CD4-positive, alpha-beta T cell (primary cell): ENCODE results near the gene ZBTB4. TPM values are rescaled to one million over a fixed set of nuclear protein-coding genes. Genes with fewer than 3 reads are reported as not detected.
A peak's percentile ranks its signal among the peaks of the same experiment; 100 is the strongest.

Experiments used
- ATAC-seq: fragments of 200-7000 bp; cut with Tn5 transposase; one replicate; pipeline ENCODE4 v1.10.0; 2022; ENCODE audit warnings: mild to moderate bottlenecking; ENCODE audit not compliant: poor library complexity
- CTCF ChIA-PET: fragments of 350-600 bp; sonication (Branson Sonifier 250); formaldehyde crosslinking; loops from one replicate; lab custom pipeline; 2021; ENCODE audit warnings: antibody characterized with exemption, inconsistent platforms; lab: Charles Lee
- POLR2A ChIA-PET: fragments of 350-600 bp; sonication (Branson Sonifier 250); formaldehyde crosslinking; loops from one replicate; lab custom pipeline; 2021; ENCODE audit warnings: antibody characterized with exemption, inconsistent platforms; lab: Charles Lee
- DNase-seq, 14 experiments: peaks; one replicate each; pipeline ENCODE4 v3.0.0-alpha.2; 2013 to 2020; ENCODE audit warnings: mixed read lengths in 2 of 14
- H3K27ac ChIP-seq, 2 donors: one replicate each; pipeline versions ENCODE4 v1.5.1 to v1.7.0; 2013; ENCODE audit warnings: low read length in 2 of 2, low read depth in 1 of 2, mild to moderate bottlenecking in 1 of 2
- H3K27me3 ChIP-seq, 2 experiments: 1 replicate in 1 of 2; 2 replicates in 1 of 2; pipeline versions ENCODE4 v1.6.1 to v1.7.0; 2013; ENCODE audit warnings: low read length in 2 of 2, control low read depth in 1 of 2, mild to moderate bottlenecking in 1 of 2, moderate library complexity in 1 of 2; ENCODE audit not compliant: insufficient read depth in 2 of 2, control insufficient read depth in 1 of 2
- H3K36me3 ChIP-seq: one replicate; pipeline ENCODE4 v1.6.1; 2013; ENCODE audit warnings: low read length, control low read depth; ENCODE audit not compliant: insufficient read depth
- H3K4me1 ChIP-seq: one replicate; pipeline ENCODE4 v1.6.1; 2013; ENCODE audit warnings: low read length, control low read depth; ENCODE audit not compliant: insufficient read depth
- H3K4me3 ChIP-seq: one replicate; pipeline ENCODE4 v1.5.1; 2013; ENCODE audit warnings: mild to moderate bottlenecking, low read length, moderate library complexity
- H3K9me3 ChIP-seq, 2 experiments: 1 replicate in 1 of 2; 2 replicates in 1 of 2; pipeline versions ENCODE4 v1.6.1 to v1.7.0; 2013; ENCODE audit warnings: low read length in 2 of 2, mild to moderate bottlenecking in 2 of 2, control low read depth in 1 of 2, moderate library complexity in 1 of 2; ENCODE audit not compliant: control insufficient read depth in 1 of 2, insufficient read depth in 1 of 2
- H3K27ac Mint-ChIP-seq: one replicate; pipeline ENCODE4 v1.8.0; 2020; ENCODE audit warnings: mixed read lengths
- H3K27me3 Mint-ChIP-seq: one replicate; pipeline ENCODE4 v1.8.0; 2021; ENCODE audit warnings: mixed read lengths
- H3K36me3 Mint-ChIP-seq: one replicate; pipeline ENCODE4 v1.8.0; 2021; ENCODE audit warnings: low read depth, mixed read lengths
- H3K4me1 Mint-ChIP-seq: one replicate; pipeline ENCODE4 v1.8.0; 2021; ENCODE audit warnings: low read depth, mixed read lengths
- H3K4me3 Mint-ChIP-seq: one replicate; pipeline ENCODE4 v1.8.0; 2020; ENCODE audit warnings: mild to moderate bottlenecking, mixed read lengths
- H3K9me3 Mint-ChIP-seq: one replicate; pipeline ENCODE4 v1.8.0; 2020; ENCODE audit warnings: mixed read lengths
- intact Hi-C, 2 experiments: fragments of 100-400 bp; cut with DNase I in 1 of 2; cut with micrococcal nuclease in 1 of 2; formaldehyde crosslinking; loops; one replicate each; pipeline versions ENCODE4 v1.15.1 to v1.9.0; 2023 to 2025; cut with DNase I, micrococcal nuclease
- total RNA-seq, 174 experiments: library from RNA in 2 of 174; stranded (reverse) in 2 of 174; gene quantifications; one replicate each; pipeline ENCODE4 v1.2.3 and lab custom pipeline; 2021 to 2026
- TF ChIP-seq, protein P1 (sequence below): fragments of 200-600 bp; IDR thresholded peaks from one replicate; pipeline ENCODE4 v1.8.0; 2022; ENCODE audit warnings: antibody characterized with exemption, mild to moderate bottlenecking

ZBTB4 gene
- total RNA-seq, 2 experiments from 2014 or later = 55.1 to 55.6 TPM

DNA sequence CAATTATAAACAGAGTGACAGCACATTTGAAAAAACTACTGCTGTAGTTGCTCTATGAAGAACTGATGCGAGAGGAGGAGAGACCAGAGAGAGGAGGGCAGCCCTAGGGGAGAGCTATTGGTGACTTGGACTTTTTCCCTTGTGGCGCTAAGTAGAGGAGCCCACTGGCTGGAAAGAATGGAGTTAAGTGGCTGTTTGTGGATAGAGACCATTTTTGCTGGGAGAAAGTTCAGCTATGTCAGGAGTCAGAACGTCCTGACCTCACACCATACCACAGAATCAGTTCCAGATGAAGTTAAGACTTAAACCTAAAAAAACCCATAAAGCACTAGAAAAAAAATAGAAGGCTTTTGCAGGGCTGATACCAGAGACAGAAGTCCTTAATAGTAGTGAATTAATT lies 6.8 kb upstream of the ZBTB4 start:
- Mint-ChIP-seq H3K4me1 (peaks cover 82% of the 10 kb centered on the region), H3K9me3 (no peaks in the 10 kb centered on the region), H3K27ac (peak overlapping the region; percentile 52), H3K4me3 (peak overlapping the region; percentile 72), H3K27me3 (no peaks in the 10 kb centered on the region), H3K36me3 (peaks cover 64% of the 10 kb centered on the region)
- Histone ChIP-seq H3K4me3 (peak overlapping the region; percentile 87), H3K27me3 (no peaks in the 10 kb centered on the region), H3K9me3 (no peaks in the 10 kb centered on the region), H3K27ac (peak overlapping the region in 1 of 2 donors; percentile 11), H3K4me1 (peaks cover 75% of the 10 kb centered on the region), H3K36me3 (peaks cover 7% of the 10 kb centered on the region)
- TF ChIP-seq, protein P1, sequence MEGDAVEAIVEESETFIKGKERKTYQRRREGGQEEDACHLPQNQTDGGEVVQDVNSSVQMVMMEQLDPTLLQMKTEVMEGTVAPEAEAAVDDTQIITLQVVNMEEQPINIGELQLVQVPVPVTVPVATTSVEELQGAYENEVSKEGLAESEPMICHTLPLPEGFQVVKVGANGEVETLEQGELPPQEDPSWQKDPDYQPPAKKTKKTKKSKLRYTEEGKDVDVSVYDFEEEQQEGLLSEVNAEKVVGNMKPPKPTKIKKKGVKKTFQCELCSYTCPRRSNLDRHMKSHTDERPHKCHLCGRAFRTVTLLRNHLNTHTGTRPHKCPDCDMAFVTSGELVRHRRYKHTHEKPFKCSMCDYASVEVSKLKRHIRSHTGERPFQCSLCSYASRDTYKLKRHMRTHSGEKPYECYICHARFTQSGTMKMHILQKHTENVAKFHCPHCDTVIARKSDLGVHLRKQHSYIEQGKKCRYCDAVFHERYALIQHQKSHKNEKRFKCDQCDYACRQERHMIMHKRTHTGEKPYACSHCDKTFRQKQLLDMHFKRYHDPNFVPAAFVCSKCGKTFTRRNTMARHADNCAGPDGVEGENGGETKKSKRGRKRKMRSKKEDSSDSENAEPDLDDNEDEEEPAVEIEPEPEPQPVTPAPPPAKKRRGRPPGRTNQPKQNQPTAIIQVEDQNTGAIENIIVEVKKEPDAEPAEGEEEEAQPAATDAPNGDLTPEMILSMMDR = no peak
- ChIA-PET CTCF (interaction anchor here (0.9 to 6.2 kb wide), 4 partner anchors 29 to 130 kb away, joined by 3 to 61 read pairs (median 5); no protein-coding TSS in a partner anchor), POLR2A (interaction anchor here (0.8 to 6.6 kb wide), 7 partner anchors 9 to 201 kb away, joined by 3 to 156 read pairs (median 5); partner anchors contain the start of genes FGF11, TMEM102, TP53 and WRAP53)
- no peak for ATAC-seq
- intact Hi-C loops = loop anchor here (5.0 to 10.0 kb wide), 3 partner anchors 89 to 669 kb away; partner anchors contain the start of genes TMEM95 (in 2 of the 2) and PER1 (in 1 of the 2)
- DNase-seq = no peak

DNA sequence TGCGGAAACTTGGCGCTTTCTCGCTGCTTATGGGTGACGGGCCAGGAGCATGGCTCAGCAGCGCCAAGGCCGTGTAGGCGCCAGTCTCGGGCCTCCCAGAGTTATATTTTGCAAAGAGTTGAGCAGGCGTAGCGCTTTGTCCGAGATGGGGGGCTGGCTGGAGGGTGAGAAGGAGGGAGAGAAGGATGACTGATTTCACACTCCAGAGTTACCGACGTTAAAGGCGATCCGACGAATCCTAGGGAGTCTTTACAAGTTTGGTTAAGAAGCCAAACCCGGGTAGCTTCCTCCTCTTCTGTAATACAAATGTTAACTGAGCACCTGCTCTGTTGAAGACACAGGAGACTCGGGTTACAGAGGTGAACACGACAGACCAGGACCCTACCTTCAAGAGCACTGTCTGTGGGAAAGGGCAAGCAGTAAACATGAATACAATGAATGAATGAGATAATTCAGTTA lies 5.5 kb upstream of the ZBTB4 start:
- POLR2A ChIA-PET = interaction anchor here (0.8 to 6.6 kb wide), 31 partner anchors 8 to 763 kb away, joined by 3 to 156 read pairs (median 8); partner anchors contain the start of genes CHRNB1, CNTROB, CTC1 and CTDNEP1
- H3K4me1 Mint-ChIP-seq = peaks cover 76% of the 10 kb centered on the region
- CTCF ChIA-PET = interaction anchor here (0.9 to 6.2 kb wide), 3 partner anchors 45 to 76 kb away, joined by 3 to 61 read pairs (median 6); no protein-coding TSS in a partner anchor

More for the DNA sequence above, 5.5 kb upstream of the ZBTB4 start:
- DNase-seq = no peak
- Histone ChIP-seq H3K36me3 (peaks cover 7% of the 10 kb centered on the region), H3K27ac (peak overlapping the region; percentile 44 to 48), H3K27me3 (no peaks in the 10 kb centered on the region), H3K4me1 (peaks cover 75% of the 10 kb centered on the region), H3K9me3 (no peaks in the 10 kb centered on the region), H3K4me3 (peak overlapping the region; percentile 87)
- Mint-ChIP-seq H3K27ac (peak overlapping the region; percentile 99), H3K4me3 (peak overlapping the region; percentile 94), H3K27me3 (no peaks in the 10 kb centered on the region), H3K36me3 (peaks cover 55% of the 10 kb centered on the region), H3K9me3 (no peaks in the 10 kb centered on the region)
- intact Hi-C loops = loop anchor here (1.0 to 10.0 kb wide), 12 partner anchors 30 to 670 kb away; partner anchors contain the start of genes TMEM95 (in 2 of the 2), EIF5A (in 1 of the 2), PER1 (in 1 of the 2) and SENP3 (in 1 of the 2)
- peak; percentile 11 for ATAC-seq
- TF ChIP-seq, protein P1 = no peak
